NCI-H774 (cell line): ENCODE measurements around the gene XPNPEP1.
A peak's percentile ranks its signal among the peaks of the same experiment; 100 is the strongest.
"Not testable (repeated sequence)": the region's sequence is repeated elsewhere in the genome, so short reads cannot be mapped to it uniquely, and the experiment has no call there.

Experiments
- DNase-seq: peaks from one replicate; lab custom pipeline; 2025; lab: John Stamatoyannopoulos, UW

Gene XPNPEP1

GRCh38 chr10:109924087-109924486 is 776 bp upstream of the XPNPEP1 start:
- DNase-seq = no peak

GRCh38 chr10:109922358-109922975 is 844 bp downstream of the XPNPEP1 start:
- no peak for DNase-seq

GRCh38 chr10:109920016-109920415 is 3.3 kb downstream of the XPNPEP1 start:
- no peak for DNase-seq

GRCh38 chr10:109919220-109919619 is 4.1 kb downstream of the XPNPEP1 start:
- DNase-seq = no peak

DNA sequence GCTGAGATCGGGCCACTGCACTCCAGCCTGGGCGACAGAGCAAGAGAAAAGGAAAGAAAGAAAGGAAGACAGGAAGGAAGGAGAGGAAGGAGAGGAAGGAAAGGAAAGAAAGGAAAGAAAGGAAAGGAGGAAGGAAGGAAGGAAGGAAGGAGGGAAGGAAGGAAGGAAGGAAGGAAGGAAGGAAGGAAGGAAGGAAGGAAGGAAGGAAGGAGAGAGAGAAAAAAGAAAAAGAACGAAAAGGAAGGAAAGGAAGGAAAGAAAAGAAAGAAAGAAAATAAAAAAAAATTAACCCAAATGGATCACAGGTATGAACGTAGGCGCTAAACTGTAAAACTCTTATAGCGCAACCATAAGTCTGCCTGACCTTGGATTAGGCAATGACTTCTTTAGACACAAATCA is 4.6 kb downstream of the XPNPEP1 start:
- DNase-seq = not testable (repeated sequence)

DNA sequence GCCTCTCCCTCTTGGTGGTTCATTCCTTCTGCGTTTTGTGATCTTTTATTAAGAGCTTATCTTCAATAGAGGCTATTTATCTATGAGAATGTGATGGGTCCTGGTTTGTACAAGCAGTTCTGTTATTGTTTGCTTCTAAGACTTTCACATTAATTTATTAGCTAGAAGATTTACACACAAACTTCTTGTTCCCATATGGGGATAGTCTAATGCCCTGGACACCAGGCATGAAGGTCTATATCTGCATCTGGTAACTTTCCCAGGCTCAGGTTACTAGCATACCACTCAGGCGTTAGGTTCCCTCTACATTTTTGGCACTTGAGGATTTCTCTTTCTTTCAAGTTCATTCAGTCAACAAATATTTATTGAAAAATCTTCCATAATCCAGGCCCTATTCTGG is 7.7 kb downstream of the XPNPEP1 start:
- DNase-seq = no peak

GRCh38 chr10:109914966-109915365 is 8.3 kb downstream of the XPNPEP1 start:
- DNase-seq = no peak

DNA sequence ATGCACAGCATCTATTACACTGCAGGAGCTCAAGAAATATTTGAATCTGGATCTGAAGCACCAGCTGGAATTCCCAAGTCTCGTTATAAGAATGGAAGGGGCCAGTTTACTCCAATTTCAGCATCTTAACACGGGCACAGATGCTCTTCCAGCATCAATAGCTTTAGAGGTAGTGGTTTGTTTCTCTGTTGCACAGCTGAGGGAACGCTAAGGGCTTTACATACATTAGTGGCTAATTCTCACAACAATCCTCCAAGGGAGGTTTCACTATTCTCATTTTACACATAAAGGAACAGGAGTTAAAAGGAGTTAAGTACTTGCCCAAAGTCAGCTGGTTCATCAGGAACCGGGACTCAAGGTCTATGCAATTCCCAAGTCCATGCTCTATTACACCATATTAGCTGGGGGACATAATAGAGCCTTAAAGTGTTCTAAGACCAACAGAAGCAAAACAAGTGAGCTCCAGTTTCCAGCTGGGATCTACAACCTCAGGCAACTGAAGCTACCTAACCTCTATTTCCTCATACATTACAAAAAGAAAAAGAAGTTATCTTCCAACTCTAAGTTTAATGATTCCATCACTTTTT is 9.9 kb downstream of the XPNPEP1 start:
- no peak for DNase-seq

GRCh38 chr10:109912335-109913281 is 10.7 kb downstream of the XPNPEP1 start:
- DNase-seq = peak; percentile 26

DNA sequence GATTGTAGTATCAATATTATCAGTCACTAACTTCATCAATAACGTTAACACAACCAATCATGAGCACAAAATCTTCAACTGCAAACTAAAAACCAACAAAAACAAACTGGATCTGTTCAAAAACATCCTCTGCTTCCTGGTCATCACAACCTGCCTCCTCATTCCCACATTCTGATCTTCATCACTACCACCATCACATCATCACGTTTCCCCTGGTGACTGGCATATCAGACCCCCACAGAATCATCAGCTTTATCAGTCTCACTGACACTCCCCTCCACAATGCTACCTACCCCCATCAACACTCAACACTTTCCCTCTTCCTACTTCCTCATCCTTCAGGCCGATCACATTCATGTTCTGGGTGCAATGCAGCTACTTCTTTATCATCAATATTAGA is 11.4 kb downstream of the XPNPEP1 start:
- no peak for DNase-seq

DNA sequence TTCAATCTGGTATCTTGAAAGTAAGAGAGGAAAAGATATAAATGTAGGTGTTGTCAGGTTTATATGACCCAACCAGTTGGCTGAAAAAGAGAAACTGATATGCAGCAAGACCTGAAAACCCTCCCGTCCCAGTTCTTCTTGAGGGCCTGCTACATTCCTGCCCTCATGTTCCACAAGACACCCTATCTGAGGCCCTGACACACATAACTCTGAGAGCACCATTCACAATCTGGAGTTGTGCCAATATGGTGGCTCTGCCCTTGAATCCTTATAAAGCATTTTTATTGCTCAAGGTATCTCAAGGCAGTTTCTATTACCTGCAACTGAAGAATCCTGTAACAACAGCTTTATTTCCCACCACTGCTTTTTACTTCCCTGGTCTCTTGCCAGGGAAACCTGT is 17.0 kb downstream of the XPNPEP1 start:
- DNase-seq = no peak

DNA sequence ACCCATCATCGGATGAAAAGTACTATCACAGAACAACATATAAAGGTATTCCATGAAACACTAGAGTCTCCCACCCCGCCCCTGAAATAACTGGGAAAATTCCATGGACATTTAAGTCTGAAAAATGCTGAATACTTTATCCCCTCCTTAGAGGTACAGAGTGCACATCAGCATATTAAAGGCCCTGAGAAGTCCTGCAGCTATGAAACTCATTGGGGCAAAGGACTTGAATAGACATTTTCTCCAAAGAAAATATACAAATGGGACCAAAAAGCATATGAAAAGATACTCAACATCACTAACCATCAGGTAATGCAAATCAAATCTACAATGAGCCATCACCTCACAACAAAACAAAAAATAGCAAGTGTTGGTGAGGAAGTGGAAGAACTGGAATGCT is 18.9 kb downstream of the XPNPEP1 start:
- no peak for DNase-seq

DNA sequence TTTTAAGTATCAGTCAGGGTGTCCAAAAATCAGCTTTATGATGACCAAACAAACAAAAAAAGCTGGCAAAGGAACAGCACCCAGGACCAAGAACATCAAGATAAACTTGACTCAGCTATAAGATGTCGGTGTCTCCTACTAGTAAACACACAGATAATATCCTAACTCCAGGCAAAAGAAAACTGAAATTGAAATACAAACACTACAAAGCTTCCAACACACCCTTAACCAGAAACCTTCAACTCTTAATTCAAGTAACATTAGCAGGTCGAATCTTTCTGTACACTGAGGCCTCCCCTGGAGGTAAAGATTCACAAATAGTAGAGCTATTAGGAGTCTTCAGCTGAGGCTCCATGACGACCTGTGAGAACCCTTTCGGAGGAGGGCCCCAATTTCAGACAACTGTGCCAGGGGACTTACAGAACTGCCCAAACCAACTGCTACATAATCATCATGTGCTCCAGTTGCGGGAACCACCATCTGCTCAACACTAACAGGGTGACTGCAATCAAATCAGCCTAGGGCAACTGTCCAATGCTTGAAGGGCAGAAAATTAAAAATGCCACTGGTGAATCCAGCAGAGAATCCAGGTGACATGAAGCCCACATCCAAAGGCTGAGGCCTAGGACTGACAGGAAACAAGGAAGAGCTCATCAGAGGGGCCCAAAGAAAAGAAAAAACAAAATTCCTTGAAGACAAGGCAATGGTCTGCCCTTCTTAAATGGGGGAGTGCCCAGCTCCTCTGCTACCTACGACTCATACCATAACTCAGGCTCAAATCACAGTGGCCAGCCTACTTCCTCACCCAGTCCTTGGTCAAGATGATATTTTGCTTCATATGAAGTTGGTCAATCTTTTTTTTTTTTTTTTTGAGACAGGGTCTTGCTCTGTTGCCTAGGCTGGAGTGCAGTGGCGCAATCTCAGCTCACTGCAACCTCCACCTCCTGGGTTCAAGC is 20.0 kb downstream of the XPNPEP1 start:
- DNase-seq = no peak

- DNase-seq = no peak
These were observed 23.7 kb downstream of the XPNPEP1 start for GRCh38 chr10:109899356-109900331.

GRCh38 chr10:109898666-109899355 is 24.5 kb downstream of the XPNPEP1 start:
- no peak for DNase-seq

- no peak for DNase-seq
These were observed 25.3 kb downstream of the XPNPEP1 start for GRCh38 chr10:109898007-109898406.

- no peak for DNase-seq
These were observed 27.5 kb downstream of the XPNPEP1 start for GRCh38 chr10:109895848-109896247.

GRCh38 chr10:109895095-109895818 is 28.1 kb downstream of the XPNPEP1 start:
- DNase-seq = no peak

DNA sequence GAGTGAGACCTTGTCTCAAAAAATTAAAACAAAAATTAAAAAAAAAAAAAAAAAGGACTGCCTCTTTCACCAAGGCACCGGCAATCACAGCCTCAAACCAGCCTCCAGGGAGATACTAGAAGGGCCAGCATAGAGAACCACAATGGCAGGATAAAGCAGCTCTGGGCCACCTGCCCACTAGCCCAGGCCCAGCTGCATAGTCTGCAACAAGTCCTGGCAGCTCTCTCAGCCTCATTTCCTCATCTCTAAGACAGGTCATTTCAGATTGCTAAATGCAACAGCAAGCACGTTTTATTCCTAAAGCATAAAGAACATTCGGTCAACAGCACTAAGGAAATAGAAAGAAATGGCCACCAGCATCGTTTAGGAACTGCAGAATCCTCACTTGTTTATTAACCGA is 28.8 kb downstream of the XPNPEP1 start:
- no peak for DNase-seq
